HepG2 (cell line): Measurements from ENCODE around the gene MT1M. TPM values are rescaled to one million over a fixed set of nuclear protein-coding genes. Genes with fewer than 3 reads are reported as not detected.

Experiments
- CAMTA2 ChIP-seq: sonication (generic); formaldehyde crosslinking; IDR thresholded peaks from 2 replicates; pipeline ENCODE4 v1.4.0; 2020; ENCODE audit warnings: mild to moderate bottlenecking, missing genetic modification reagents, borderline replicate concordance
- MXD4 ChIP-seq: IDR thresholded peaks from 2 replicates; pipeline ENCODE4 v1.6.1; 2016; ENCODE audit warnings: mild to moderate bottlenecking, missing biosample characterization, missing genetic modification reagents
- MYC ChIP-seq: sonication (generic); formaldehyde crosslinking; IDR thresholded peaks from 2 replicates; pipeline ENCODE4 v1.9.0; 2021; ENCODE audit warnings: missing genetic modification reagents, borderline replicate concordance
- NFIB ChIP-seq: sonication (generic); formaldehyde crosslinking; IDR thresholded peaks from 2 replicates; pipeline ENCODE4 v1.9.0; 2021; ENCODE audit warnings: missing genetic modification reagents, mild to moderate bottlenecking, borderline replicate concordance
- RARA ChIP-seq: IDR thresholded peaks from 2 replicates; pipeline ENCODE4 v1.6.1; 2016; ENCODE audit warnings: missing genetic modification reagents, missing compliant biosample characterization
- SKI ChIP-seq: fragments of 450-650 bp; IDR thresholded peaks from one replicate; pipeline ENCODE4 v1.6.1; 2018; ENCODE audit warnings: mild to moderate bottlenecking; ENCODE audit not compliant: partially characterized antibody
- ZFP90 ChIP-seq: sonication (generic); formaldehyde crosslinking; IDR thresholded peaks from 2 replicates; pipeline ENCODE4 v1.8.0; 2022; ENCODE audit warnings: missing genetic modification reagents, mild to moderate bottlenecking, inconsistent platforms, borderline replicate concordance
- ZNF382 ChIP-seq: sonication (generic); formaldehyde crosslinking; IDR thresholded peaks from 2 replicates; pipeline ENCODE4 v1.5.0; 2020; ENCODE audit warnings: missing genetic modification reagents, mild to moderate bottlenecking, borderline replicate concordance
- ZNF546 ChIP-seq: sonication (generic); formaldehyde crosslinking; conservative IDR thresholded peaks from 2 replicates; pipeline ENCODE4 v1.8.1; 2023; ENCODE audit warnings: mild to moderate bottlenecking, missing genetic modification reagents
- polyA plus RNA-seq, 8 experiments: library from polyadenylated mRNA; depleted of rRNA in 3 of 8; stranded (reverse) in 7 of 8; unstranded in 1 of 8; fragments of >200 nt; fragmentation: Illumina TruSeq in 4 of 8; extraction: Trizol in 4 of 8; gene quantifications; 2 replicates each; pipeline versions ENCODE4 v1.2.1 to v1.2.3, GENCODE V29; 2011 to 2016; ENCODE audit warnings: low read depth in 4 of 8, missing spikeins in 1 of 8, mixed read lengths in 1 of 8; ENCODE audit not compliant: insufficient read depth in 1 of 8
- total RNA-seq, 5 experiments: library from RNA; depleted of rRNA; stranded (reverse); fragments of >200 nt; fragmentation: Illumina TruSeq; extraction: Trizol; gene quantifications; 2 replicates each; pipeline ENCODE4 v1.2.3, GENCODE V29; 2016; ENCODE audit warnings: low read depth in 1 of 5
- TF ChIP-seq, protein P1 (sequence below): sonication (generic); formaldehyde crosslinking; IDR thresholded peaks from 2 replicates; pipeline ENCODE4 v1.8.1; 2023; ENCODE audit warnings: mild to moderate bottlenecking, missing genetic modification reagents
- TF ChIP-seq, protein P2 (sequence below): sonication (generic); formaldehyde crosslinking; IDR thresholded peaks from one replicate; pipeline ENCODE4 v1.5.1; 2020; ENCODE audit warnings: mild to moderate bottlenecking, missing genetic modification reagents; ENCODE audit errors: not compliant biosample characterization
- TF ChIP-seq, protein P3 (sequence below): IDR thresholded peaks from 2 replicates; pipeline ENCODE4 v1.6.1; 2012; ENCODE audit warnings: inconsistent platforms
- TF ChIP-seq, protein P4 (sequence below): sonication (generic); formaldehyde crosslinking; IDR thresholded peaks from 2 replicates; pipeline ENCODE4 v1.5.0; 2020; ENCODE audit warnings: missing genetic modification reagents
- TF ChIP-seq, protein P5 (sequence below): sonication (generic); formaldehyde crosslinking; IDR thresholded peaks from 2 replicates; pipeline ENCODE4 v1.8.1; 2023; ENCODE audit warnings: mild to moderate bottlenecking, missing genetic modification reagents
- TF ChIP-seq, protein P6 (sequence below): sonication (generic); formaldehyde crosslinking; IDR thresholded peaks from 2 replicates; pipeline ENCODE4 v1.4.0; 2020; ENCODE audit warnings: low read depth, mild to moderate bottlenecking, missing genetic modification reagents

MT1M gene
- total and polyA plus RNA-seq, 2 of the 13 experiments (the other 11 are each of a cell fraction or from before 2014, with no cell fraction given): 4.6 TPM; not detected in 1

DNA sequence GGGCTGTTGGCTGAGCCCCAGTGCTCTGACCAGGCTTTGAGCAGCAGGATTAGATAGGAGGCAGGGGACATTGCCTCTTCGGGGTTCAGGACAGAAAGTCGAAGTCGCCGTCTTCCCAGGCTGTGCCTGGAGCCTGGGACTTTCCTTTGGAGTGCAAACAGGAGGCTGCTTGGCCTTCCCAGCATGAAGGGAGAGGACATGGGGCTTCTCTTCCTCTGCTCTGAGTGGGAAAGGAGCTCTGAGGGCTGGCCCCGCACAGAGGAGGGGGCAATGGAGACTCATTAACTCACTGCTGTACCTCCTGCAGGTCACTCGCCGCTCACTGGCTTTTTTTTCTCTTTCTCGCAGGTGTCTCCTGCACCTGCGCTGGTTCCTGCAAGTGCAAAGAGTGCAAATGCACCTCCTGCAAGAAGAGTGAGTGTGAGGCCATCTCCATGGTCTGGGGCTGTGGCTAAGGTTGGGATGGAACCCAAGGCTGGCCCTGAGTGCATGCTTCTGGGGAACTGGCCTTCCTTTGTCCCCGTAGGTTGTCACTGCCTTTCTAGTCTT is 25.9 kb downstream of the MT1M start (continued):
- TF ChIP-seq, protein P1, sequence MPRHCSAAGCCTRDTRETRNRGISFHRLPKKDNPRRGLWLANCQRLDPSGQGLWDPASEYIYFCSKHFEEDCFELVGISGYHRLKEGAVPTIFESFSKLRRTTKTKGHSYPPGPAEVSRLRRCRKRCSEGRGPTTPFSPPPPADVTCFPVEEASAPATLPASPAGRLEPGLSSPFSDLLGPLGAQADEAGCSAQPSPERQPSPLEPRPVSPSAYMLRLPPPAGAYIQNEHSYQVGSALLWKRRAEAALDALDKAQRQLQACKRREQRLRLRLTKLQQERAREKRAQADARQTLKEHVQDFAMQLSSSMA: peak; percentile 29; the same call in 1 of the 2 replicates
- TF ChIP-seq SKI (no peak), ZNF382 (CRISPR knock-in tag) (no peak), MXD4 (no peak), CAMTA2 (CRISPR knock-in tag) (peak; percentile 28; the same call in 1 of the 2 replicates), ZFP90 (CRISPR knock-in tag) (0 out of 2 replicates have a peak, but pooled peaks have one; percentile 0), RARA (CRISPR knock-in tag) (no peak), NFIB (no peak), ZNF546 (CRISPR knock-in tag) (0 out of 2 replicates have a peak, but pooled peaks have one; percentile 18), MYC (CRISPR knock-in tag) (0 out of 2 replicates have a peak, but pooled peaks have one; percentile 4)
- TF ChIP-seq, protein P2, sequence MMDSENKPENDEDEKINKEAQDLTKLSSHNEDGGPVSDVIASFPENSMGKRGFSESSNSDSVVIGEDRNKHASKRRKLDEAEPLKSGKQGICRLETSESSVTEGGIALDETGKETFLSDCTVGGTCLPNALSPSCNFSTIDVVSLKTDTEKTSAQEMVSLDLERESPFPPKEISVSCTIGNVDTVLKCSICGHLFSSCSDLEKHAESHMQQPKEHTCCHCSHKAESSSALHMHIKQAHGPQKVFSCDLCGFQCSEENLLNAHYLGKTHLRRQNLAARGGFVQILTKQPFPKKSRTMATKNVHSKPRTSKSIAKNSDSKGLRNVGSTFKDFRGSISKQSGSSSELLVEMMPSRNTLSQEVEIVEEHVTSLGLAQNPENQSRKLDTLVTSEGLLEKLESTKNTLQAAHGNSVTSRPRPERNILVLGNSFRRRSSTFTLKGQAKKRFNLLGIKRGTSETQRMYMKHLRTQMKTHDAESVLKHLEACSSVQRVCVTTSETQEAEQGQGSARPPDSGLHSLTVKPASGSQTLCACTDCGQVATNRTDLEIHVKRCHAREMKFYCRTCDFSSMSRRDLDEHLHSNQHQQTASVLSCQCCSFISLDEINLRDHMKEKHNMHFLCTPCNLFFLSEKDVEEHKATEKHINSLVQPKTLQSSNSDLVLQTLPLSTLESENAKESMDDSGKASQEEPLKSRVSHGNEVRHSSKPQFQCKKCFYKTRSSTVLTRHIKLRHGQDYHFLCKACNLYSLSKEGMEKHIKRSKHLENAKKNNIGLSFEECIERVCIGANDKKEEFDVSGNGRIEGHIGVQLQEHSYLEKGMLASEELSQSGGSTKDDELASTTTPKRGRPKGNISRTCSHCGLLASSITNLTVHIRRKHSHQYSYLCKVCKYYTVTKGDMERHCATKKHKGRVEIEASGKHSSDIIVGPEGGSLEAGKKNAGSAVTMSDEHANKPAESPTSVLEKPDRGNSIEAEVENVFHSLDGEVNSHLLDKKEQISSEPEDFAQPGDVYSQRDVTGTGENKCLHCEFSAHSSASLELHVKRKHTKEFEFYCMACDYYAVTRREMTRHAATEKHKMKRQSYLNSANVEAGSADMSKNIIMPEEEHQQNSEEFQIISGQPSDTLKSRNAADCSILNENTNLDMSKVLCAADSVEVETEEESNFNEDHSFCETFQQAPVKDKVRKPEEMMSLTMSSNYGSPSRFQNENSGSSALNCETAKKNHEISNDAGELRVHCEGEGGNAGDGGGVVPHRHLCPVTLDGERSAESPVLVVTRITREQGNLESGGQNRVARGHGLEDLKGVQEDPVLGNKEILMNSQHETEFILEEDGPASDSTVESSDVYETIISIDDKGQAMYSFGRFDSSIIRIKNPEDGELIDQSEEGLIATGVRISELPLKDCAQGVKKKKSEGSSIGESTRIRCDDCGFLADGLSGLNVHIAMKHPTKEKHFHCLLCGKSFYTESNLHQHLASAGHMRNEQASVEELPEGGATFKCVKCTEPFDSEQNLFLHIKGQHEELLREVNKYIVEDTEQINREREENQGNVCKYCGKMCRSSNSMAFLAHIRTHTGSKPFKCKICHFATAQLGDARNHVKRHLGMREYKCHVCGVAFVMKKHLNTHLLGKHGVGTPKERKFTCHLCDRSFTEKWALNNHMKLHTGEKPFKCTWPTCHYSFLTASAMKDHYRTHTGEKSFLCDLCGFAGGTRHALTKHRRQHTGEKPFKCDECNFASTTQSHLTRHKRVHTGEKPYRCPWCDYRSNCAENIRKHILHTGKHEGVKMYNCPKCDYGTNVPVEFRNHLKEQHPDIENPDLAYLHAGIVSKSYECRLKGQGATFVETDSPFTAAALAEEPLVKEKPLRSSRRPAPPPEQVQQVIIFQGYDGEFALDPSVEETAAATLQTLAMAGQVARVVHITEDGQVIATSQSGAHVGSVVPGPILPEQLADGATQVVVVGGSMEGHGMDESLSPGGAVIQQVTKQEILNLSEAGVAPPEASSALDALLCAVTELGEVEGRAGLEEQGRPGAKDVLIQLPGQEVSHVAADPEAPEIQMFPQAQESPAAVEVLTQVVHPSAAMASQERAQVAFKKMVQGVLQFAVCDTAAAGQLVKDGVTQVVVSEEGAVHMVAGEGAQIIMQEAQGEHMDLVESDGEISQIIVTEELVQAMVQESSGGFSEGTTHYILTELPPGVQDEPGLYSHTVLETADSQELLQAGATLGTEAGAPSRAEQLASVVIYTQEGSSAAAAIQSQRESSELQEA: no peak
- TF ChIP-seq, protein P3, sequence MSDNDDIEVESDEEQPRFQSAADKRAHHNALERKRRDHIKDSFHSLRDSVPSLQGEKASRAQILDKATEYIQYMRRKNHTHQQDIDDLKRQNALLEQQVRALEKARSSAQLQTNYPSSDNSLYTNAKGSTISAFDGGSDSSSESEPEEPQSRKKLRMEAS: 0 out of 2 replicates have a peak, but pooled peaks have one; percentile 18
- TF ChIP-seq, protein P4, sequence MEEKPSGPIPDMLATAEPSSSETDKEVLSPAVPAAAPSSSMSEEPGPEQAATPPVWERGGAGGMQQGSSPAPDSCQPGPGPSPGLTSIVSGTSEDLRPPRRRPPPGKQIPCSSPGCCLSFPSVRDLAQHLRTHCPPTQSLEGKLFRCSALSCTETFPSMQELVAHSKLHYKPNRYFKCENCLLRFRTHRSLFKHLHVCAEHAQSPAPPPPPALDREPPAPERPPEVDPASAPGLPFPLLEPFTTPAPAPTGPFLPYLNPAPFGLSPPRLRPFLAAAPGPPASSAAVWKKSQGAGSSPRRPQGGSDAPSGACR (CRISPR knock-in tag): peak; percentile 4; the same call in 1 of the 2 replicates
- TF ChIP-seq, protein P5, sequence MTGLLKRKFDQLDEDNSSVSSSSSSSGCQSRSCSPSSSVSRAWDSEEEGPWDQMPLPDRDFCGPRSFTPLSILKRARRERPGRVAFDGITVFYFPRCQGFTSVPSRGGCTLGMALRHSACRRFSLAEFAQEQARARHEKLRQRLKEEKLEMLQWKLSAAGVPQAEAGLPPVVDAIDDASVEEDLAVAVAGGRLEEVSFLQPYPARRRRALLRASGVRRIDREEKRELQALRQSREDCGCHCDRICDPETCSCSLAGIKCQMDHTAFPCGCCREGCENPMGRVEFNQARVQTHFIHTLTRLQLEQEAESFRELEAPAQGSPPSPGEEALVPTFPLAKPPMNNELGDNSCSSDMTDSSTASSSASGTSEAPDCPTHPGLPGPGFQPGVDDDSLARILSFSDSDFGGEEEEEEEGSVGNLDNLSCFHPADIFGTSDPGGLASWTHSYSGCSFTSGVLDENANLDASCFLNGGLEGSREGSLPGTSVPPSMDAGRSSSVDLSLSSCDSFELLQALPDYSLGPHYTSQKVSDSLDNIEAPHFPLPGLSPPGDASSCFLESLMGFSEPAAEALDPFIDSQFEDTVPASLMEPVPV (CRISPR knock-in tag): peak; percentile 47; the same call in 1 of the 2 replicates
- TF ChIP-seq, protein P6, sequence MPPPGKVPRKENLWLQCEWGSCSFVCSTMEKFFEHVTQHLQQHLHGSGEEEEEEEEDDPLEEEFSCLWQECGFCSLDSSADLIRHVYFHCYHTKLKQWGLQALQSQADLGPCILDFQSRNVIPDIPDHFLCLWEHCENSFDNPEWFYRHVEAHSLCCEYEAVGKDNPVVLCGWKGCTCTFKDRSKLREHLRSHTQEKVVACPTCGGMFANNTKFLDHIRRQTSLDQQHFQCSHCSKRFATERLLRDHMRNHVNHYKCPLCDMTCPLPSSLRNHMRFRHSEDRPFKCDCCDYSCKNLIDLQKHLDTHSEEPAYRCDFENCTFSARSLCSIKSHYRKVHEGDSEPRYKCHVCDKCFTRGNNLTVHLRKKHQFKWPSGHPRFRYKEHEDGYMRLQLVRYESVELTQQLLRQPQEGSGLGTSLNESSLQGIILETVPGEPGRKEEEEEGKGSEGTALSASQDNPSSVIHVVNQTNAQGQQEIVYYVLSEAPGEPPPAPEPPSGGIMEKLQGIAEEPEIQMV: no peak
